ENCODE measurements around the gene COL5A3. TPM values are rescaled to one million over a fixed set of nuclear protein-coding genes. Genes with fewer than 3 reads are reported as not detected.

The COL5A3 gene
- total and polyA plus RNA-seq, 4 donors: 0.14 to 4.9 (median 0.76) TPM

- 89% methylated on average over 6 of the region's 6 CpGs for WGBS
- no peak for TF ChIP-seq HNF4A (conservative IDR thresholded peaks at IDR 0.05)
- TF ChIP-seq NR2F2 (IDR thresholded peaks at IDR 0.05): no peak
- TF ChIP-seq RXRA (IDR thresholded peaks at IDR 0.05): no peak
- no peak for TF ChIP-seq HNF4G (IDR thresholded peaks at IDR 0.05)
- TF ChIP-seq JUND (IDR thresholded peaks at IDR 0.05): no peak
- no peak for TF ChIP-seq SP1 (IDR thresholded peaks at IDR 0.05)
- TF ChIP-seq GABPA (IDR thresholded peaks at IDR 0.05 in 1 of 2, conservative IDR thresholded peaks at IDR 0.05 in 1 of 2): no peak
- no peak for TF ChIP-seq FOXA2 (IDR thresholded peaks at IDR 0.05)
- TF ChIP-seq, protein P1, sequence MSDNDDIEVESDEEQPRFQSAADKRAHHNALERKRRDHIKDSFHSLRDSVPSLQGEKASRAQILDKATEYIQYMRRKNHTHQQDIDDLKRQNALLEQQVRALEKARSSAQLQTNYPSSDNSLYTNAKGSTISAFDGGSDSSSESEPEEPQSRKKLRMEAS (IDR thresholded peaks at IDR 0.05): no peak
- TF ChIP-seq EGR1 (IDR thresholded peaks at IDR 0.05; ENCODE audit: low read depth in 2 of 2): no peak
- TF ChIP-seq, protein P2, sequence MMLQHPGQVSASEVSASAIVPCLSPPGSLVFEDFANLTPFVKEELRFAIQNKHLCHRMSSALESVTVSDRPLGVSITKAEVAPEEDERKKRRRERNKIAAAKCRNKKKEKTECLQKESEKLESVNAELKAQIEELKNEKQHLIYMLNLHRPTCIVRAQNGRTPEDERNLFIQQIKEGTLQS (IDR thresholded peaks at IDR 0.05): no peak
- no peak for TF ChIP-seq ZBTB33 (IDR thresholded peaks at IDR 0.05)
- TF ChIP-seq YY1 (IDR thresholded peaks at IDR 0.05): no peak
- no peak for TF ChIP-seq RAD21 (IDR thresholded peaks at IDR 0.05)
- TF ChIP-seq, protein P3, sequence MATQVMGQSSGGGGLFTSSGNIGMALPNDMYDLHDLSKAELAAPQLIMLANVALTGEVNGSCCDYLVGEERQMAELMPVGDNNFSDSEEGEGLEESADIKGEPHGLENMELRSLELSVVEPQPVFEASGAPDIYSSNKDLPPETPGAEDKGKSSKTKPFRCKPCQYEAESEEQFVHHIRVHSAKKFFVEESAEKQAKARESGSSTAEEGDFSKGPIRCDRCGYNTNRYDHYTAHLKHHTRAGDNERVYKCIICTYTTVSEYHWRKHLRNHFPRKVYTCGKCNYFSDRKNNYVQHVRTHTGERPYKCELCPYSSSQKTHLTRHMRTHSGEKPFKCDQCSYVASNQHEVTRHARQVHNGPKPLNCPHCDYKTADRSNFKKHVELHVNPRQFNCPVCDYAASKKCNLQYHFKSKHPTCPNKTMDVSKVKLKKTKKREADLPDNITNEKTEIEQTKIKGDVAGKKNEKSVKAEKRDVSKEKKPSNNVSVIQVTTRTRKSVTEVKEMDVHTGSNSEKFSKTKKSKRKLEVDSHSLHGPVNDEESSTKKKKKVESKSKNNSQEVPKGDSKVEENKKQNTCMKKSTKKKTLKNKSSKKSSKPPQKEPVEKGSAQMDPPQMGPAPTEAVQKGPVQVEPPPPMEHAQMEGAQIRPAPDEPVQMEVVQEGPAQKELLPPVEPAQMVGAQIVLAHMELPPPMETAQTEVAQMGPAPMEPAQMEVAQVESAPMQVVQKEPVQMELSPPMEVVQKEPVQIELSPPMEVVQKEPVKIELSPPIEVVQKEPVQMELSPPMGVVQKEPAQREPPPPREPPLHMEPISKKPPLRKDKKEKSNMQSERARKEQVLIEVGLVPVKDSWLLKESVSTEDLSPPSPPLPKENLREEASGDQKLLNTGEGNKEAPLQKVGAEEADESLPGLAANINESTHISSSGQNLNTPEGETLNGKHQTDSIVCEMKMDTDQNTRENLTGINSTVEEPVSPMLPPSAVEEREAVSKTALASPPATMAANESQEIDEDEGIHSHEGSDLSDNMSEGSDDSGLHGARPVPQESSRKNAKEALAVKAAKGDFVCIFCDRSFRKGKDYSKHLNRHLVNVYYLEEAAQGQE (IDR thresholded peaks at IDR 0.05): no peak
- DNase-seq (ENCODE audit: low spot score): no peak
- Histone ChIP-seq H3K4me1 (ENCODE audit: control insufficient read depth in 4 of 4, insufficient read depth in 4 of 4, low read length in 3 of 4) (peaks cover 0 to 17% (median 8%) of the 10 kb centered on the region in 4 donors), H3K27me3 (ENCODE audit: control insufficient read depth in 4 of 4, insufficient read depth in 4 of 4, low read length in 3 of 4) (no peaks in the 10 kb centered on the region), H3K27ac (ENCODE audit: low read depth in 1 of 2, low read length in 2 of 2) (no peak overlapping the region), H3K9ac (ENCODE audit: low read depth in 1 of 2, low read length in 2 of 2) (no peak overlapping the region), H3K36me3 (ENCODE audit: control insufficient read depth in 4 of 4, insufficient read depth in 3 of 4, low read depth in 1 of 4, low read length in 3 of 4) (no peaks in the 10 kb centered on the region), H3K4me3 (ENCODE audit: low read depth in 1 of 3, low read length in 3 of 3) (no peak overlapping the region), H3K9me3 (ENCODE audit: control insufficient read depth in 4 of 4, low read length in 3 of 4) (no peaks in the 10 kb centered on the region)
Observed at GRCh38 chr19:10020851-10021250, 10.5 kb upstream of the COL5A3 start.

DNA sequence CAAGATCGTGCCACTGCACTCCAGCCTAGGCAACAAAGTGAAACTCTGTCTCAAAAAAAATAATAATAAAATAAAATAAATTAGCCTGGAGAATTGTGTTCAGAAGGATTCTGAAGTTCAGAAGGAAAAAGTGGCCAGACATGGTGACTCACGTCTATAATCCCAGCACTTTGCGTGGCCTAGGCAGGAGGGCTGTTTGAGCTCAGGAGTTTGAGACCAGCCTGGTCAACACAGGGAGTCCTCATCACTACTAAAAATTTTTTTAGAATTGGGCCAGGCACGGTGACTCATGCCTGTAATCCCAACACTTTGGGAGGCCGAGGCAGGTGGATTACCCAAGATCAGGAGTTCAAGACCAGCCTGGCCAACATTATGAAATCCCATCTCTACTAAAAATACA is 8.9 kb upstream of the COL5A3 start:
- no peak overlapping the region for H3K27ac ChIP-seq (ENCODE audit: low read depth in 1 of 2, low read length in 2 of 2)
- 93% methylated on average over 5 of the region's 5 CpGs for WGBS
- H3K4me1 ChIP-seq (ENCODE audit: control insufficient read depth in 4 of 4, insufficient read depth in 4 of 4, low read length in 3 of 4): peaks cover 0 to 15% (median 4%) of the 10 kb centered on the region in 4 donors
- no peaks in the 10 kb centered on the region for H3K36me3 ChIP-seq (ENCODE audit: control insufficient read depth in 4 of 4, insufficient read depth in 3 of 4, low read depth in 1 of 4, low read length in 3 of 4)
- TF ChIP-seq RXRA (IDR thresholded peaks at IDR 0.05): no peak
- no peak for DNase-seq (ENCODE audit: low spot score)
- H3K27me3 ChIP-seq (ENCODE audit: control insufficient read depth in 4 of 4, insufficient read depth in 4 of 4, low read length in 3 of 4): no peaks in the 10 kb centered on the region
- no peak overlapping the region for H3K9ac ChIP-seq (ENCODE audit: low read depth in 1 of 2, low read length in 2 of 2)
- H3K4me3 ChIP-seq (ENCODE audit: low read depth in 1 of 3, low read length in 3 of 3): no peak overlapping the region
- H3K9me3 ChIP-seq (ENCODE audit: control insufficient read depth in 4 of 4, low read length in 3 of 4): no peaks in the 10 kb centered on the region
